A673 (cell line): ENCODE data around the gene ANKS1B.

Experiments used
- CTCF ChIP-seq: fragments of 300-800, 200-600 bp; sonication (generic); conservative IDR thresholded peaks from 2 replicates; pipeline ENCODE4 v1.5.1; 2017; ENCODE audit warnings: low read depth, mild to moderate bottlenecking, antibody characterized with exemption, low read length, moderate library complexity, mixed read lengths
- EZH2 ChIP-seq: fragments of 200-600 bp; sonication (generic); IDR thresholded peaks from 2 replicates; pipeline ENCODE4 v1.6.1; 2017; ENCODE audit warnings: borderline replicate concordance, low read depth, mild to moderate bottlenecking, mixed read lengths, antibody characterized with exemption, low read length; ENCODE audit not compliant: poor library complexity, severe bottlenecking

GRCh38 chr12:99431203-99431602, 553.5 kb downstream of the ANKS1B start:
- TF ChIP-seq CTCF (no peak), EZH2 (no peak)
